GM18511 (cell line): ENCODE results near the gene KDF1.
"Not testable (repeated sequence)": the region's sequence is repeated elsewhere in the genome, so short reads cannot be mapped to it uniquely, and the experiment has no call there.

Source experiments
- ATAC-seq: cut with Tn5 transposase; IDR thresholded peaks from one replicate; pipeline ENCODE4 v1.9.1; 2021; ENCODE audit warnings: mild to moderate bottlenecking, moderate library complexity; ENCODE audit not compliant: unreplicated experiment

KDF1 gene

DNA sequence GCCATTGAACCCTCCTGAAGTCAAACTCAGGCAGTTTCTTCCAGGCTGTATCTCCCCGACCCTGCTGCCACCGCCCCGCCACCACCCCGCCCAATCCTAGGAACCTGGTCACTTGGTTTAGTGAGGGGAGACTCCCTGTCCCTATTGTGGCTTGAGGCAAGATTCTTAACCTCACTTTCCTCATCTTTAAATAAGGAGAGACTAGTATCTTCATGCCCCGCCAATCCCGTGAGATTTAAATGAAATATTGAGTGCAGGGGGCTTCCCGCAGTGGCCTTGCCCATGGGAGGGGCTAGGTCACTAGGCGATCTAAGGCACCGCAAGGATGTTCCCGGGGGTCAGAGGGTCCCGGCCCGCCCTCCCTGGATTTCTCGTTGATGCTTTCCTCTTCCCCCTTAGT lies 998 bp downstream of the KDF1 start:
- ATAC-seq = no peak

DNA sequence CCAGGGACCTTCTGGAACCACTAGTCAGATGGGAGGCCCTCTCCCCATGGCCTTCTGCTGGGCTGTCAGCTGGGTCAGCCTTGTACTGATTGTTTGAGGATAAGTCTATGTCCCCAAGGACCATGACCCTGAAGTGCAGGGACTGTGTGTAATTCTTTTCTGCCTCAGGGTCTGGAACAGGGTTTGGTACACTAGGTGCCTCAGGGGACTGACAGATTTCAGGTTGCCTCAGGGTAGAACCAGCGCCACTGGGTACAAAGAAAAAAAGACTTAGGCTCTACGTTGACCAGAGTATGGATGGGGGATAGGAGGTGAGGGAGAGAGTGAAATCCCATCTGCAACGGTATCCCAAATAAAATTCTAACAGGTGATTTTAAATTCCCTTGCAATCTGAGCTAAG lies 3.0 kb downstream of the KDF1 start:
- ATAC-seq = no peak

DNA sequence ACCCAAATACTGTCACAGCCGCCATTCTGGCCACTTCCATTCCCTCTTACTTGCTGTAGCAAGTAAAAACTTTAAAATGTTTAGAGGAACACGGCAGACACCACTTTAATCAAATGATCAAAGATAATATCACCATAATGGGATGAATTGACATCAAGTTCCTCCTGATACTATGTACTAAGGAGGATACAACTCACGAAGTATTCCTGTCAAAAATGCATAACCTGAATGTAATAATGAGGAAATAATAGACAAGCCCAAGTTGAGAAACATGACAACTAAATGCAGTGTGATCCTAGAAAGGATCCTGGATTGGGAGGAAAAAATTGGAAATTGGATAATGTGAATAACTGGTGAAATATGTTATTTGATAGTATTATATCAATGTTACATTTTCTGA lies 3.9 kb downstream of the KDF1 start:
- ATAC-seq = no peak

DNA sequence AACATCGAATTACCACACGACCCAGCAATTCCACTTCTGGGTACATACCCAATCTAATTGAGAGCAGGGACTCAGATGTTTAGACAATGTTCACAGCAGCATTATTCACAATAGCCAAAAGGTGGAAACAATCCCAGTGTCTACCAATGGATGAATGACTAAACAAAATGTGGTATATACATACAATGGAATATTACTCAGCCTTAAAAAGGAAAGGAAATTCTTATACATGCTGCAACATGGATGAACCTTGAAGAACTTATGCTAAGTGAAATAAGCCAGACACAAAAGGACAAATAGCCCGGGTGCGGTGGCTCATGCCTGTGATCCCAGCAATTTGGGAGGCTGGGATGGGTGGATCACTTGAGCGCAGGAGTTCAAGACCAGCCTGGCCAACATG lies 6.9 kb downstream of the KDF1 start:
- ATAC-seq = no peak

DNA sequence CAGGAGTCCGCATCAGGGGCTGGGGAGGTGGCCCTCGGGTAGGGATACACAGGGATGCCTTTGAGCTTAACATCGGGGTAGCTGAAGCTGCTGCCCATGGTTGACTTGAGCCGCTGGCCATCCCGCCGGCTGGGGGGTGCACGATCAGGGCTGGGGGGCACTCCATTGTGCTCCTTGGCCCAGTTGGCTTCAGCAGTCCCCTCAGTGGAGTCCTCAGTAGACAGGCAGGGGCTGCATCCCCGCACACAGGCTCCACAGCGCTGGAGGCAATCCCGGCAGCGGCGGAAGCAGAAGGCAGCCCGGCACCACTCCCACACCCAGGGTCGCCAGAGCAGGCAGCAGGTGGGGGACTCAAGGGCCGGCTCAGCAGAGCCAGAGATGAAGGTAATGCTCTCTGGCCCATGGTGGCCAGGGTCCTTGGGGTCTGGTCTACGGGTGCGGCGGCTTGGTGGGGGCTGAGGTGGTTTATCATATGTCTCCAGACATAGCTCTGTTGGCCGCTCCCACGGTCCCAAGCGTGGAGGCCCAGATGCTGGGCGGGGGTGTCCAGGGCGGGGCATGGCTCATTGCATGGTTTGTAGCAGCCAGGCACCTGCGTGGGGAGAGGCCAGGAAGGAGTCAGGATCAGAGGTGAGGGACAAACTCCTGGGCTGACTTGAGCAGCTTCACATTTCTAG lies 8.3 kb downstream of the KDF1 start:
- ATAC-seq = no peak

DNA sequence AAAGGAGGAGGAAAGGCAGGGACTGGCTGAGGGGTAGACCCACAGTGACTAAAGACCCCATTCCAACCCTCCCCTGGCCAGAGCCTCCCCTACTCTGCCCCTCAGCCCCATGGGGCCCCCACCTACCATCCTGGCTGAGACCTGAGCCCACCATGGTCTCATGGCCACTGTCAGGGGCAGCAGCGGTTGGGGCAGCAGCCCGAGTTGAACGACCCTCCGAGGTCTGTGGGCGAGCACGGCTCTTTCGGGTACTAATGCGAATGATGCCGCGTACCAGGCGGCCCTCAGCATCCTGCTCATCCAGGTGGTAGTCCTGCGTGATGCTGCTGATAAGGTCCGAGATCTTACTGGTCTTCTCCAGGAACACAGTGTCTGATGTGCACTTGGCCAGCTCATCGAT lies 9.1 kb downstream of the KDF1 start:
- ATAC-seq = no peak

DNA sequence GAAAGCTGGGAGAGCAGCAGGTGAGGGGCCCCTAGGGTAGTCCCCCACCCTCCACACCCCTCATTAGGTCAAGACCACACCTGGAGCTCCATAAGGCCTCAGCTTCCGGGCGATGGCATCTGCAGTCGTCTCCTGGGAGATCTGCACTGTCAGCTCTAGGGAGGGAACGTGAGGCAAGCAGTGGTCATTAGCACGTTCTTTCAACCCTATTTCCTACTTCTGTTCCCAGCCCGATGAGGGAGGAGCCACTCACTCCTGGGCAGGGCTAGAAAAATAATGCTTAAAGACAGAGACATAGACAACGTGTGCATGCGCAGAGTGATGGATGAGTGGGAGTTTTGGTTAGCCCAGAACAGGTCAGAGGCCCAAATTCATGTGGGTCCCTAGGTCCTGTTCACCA lies 9.7 kb downstream of the KDF1 start:
- no peak for ATAC-seq

DNA sequence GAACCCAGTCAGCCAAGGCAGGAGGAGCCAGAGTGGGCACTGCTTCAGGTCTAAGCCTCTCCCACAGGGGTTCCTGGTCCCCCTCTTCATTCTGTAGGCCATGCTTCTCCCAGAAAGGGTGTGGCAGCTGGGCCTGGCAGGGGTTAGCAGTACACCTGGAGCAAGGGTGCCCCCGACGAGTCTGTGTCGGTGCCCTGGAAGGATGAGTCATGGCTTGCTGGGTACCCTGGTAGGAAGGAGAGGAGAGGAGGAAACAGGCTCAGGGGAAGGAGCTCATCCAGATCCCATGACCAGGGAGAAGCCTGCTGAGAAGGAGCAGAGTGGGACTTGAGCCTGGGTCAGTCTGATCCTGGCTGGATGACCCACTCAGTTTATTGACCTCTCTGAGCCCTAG lies 10.3 kb downstream of the KDF1 start:
- no peak for ATAC-seq

DNA sequence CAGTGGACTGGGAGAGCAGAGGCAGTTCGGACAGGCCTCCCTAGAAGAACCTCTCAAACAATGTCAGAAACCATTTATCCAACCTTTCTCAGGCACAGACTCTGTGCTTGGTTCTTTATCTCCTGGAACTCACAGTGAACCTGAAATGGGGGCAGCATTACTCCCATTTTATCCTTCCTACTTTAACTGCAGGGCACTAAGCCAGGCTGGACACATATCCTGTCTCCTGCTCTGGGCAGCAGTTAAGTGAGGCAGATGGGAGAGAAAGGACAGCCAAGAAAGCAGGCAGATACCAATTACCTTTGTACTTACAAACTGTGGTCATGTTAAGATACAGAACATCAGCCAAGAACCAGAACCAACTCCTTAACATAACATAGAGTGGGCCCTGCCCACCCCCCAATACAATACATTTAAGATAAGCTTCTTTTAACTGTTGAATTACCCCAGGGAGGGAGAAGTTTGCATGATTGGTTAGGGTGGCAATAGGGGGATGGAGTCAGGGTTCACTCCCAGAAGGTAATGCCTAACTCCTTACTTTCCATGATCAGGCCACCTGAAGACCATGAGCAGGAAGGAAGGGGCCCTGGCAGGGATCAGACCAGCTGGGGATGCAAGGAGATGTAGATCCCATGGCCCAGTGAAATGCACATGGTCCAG lies 10.9 kb downstream of the KDF1 start:
- ATAC-seq = no peak

DNA sequence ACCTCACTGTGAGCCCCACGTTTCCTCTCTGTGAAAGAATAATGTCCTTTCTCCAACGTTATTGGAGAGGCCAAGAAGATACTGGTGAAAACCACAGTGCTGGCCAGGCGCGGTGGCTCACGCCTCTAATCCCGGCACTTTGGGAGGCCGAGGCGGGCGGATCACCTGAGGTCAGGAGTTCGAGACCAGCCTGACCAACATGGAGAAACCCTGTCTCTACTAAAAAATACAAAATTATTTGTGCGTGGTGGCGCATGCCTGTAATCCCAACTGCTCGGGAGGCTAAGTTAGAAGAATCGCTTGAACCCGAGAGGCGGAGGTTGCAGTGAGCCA lies 11.6 kb downstream of the KDF1 start:
- ATAC-seq = not testable (repeated sequence)

DNA sequence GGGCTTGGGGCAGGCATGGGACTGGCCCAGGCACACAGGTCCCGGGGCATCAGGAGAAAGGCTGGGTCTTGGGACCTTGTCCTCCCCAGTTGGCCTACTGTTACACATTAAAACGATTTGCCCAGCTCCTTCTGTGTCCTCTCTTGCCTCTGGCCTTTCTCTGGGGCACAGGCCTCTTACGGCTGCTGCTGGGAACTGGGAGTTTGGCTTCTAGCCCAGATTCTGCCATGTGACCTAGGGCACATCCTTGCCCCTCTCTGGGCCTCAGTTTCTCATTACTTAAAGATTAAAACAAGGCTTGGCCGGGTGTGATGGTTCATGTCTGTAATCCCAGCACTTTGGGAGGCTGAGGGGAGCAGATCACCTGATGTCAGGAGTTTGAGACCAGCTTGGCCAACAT lies 14.0 kb downstream of the KDF1 start:
- no peak for ATAC-seq

DNA sequence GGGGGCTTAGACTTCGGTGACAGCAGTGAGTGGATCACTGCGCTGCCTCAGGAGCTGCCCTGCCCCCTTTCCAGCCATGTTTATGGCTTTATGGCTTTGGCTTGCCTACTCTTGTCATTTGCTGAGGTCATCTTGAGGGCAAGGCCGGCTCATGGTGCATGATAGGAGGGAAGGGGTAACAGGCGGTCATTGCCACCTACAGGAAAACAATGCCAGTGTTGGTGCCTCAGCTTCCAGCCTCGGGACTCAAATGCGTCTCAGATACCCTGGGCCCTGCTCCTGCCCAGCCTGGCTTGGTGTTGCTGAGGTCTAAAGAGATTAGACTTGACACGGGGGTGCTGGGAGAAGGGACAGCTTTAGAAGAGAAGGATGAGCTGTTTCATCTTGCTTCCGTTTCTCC lies 14.5 kb downstream of the KDF1 start:
- no peak for ATAC-seq

DNA sequence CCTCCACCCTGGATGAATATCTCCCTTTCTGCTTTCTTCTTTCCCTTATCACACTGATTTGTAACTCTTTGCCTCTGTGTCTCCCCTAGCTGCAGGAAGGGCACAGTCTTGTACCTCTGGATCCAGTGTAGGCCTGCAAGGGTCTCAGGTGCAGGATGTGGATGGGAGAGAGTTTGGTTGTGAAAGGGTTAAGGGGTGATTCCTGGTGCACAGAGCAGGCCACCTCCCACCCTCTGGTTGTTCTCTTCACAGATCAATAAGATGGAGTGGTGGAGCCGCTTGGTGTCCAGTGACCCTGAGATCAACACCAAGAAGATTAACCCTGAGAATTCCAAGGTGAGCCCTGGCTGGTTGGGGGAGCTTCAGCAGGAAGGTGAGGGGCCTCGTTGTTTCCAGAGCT lies 15.1 kb downstream of the KDF1 start:
- no peak for ATAC-seq

DNA sequence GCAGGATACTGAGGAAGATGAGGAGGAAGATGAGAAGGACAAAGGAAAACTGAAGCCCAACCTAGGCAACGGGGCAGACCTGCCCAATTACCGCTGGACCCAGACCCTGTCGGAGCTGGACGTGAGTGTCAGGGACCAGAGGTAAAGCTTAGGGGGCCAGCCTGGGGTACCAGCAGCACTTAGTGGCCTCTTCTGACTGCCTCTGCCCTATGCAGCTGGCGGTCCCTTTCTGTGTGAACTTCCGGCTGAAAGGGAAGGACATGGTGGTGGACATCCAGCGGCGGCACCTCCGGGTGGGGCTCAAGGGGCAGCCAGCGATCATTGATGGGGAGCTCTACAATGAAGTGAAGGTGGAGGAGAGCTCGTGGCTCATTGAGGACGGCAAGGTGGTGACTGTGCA lies 17.6 kb downstream of the KDF1 start:
- ATAC-seq = no peak

DNA sequence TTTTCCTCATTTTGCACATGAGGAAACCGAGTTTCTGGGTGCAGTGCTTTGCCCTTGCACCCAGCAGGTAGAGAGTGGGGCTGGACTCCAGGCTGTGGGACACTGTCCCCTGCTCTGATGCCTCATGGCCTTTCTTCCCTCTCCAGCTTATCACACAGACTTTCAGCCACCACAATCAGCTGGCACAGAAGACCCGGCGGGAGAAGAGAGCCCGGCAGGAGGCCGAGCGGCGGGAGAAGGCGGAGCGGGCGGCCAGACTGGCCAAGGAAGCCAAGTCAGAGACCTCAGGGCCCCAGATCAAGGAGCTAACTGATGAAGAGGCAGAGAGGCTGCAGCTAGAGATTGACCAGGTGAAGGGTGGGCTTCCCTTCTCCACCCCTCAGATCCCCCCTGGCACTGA lies 19.0 kb downstream of the KDF1 start:
- no peak for ATAC-seq

DNA sequence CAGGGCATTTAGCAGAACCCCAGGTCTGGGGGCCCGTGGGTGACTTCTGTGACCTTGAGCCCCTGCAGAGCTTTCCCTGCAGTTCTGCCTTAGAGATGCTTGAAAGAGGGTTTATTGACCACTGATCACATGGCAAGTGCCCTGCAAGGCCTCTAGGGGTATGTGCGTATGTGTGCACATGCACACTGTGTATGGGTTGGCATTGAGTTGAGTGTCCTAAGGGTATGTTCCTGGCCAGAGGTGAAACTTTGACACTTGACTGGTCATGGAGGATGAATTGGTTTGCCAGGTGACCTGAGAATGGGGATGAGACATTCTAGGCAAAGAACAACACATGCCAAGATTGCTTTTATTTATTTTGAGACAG lies 21.6 kb downstream of the KDF1 start:
- ATAC-seq = no peak

DNA sequence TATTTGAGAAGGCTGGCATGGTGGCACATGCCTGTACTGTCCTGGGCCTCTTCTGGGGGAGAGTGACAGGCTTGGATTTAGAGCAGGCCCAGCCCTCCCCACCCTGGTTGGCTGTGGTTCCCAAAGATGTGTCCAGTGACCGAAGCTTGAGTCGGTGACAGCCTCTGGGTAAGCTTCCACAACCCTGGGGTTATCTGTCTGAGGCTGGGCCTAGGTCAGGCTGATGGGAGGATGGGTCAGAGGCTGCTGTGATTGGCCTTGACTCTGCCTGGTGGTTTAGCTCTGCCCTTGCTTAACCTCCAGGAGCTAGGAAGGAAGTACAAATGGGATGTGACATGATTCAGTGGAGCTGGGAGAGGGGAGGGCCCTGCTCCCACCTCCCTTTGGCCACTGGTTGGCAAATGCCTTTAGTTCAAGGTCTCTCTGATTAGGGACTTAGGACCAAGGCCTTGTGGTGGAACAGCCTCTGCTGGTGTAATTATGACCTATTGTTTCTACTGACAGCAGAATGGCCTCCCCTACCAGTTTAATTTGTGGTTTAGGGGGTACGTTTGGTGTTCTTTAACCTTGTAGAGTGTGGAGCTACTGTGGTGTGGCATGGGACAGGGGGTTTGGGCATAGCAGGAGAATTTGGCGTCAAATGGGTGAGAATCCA lies 22.1 kb downstream of the KDF1 start:
- no peak for ATAC-seq

DNA sequence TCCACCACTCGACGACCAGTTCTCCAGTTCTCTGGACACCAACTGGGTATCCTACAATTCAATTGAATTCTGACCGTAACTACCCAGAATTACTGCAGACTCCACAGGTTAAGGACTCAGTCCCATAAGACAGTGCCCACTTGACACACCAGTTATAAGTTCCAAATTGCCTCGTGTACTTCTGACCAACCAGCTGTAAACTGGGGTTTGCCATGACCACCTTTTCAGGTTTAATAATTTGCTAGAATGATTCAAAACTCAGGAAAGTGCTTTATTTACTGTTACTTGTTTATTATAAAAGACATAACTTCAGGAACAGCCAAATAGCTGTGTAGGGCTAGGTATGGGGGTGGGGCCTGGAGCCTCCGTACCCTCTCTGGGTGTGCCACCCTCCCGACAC lies 23.4 kb downstream of the KDF1 start:
- no peak for ATAC-seq

DNA sequence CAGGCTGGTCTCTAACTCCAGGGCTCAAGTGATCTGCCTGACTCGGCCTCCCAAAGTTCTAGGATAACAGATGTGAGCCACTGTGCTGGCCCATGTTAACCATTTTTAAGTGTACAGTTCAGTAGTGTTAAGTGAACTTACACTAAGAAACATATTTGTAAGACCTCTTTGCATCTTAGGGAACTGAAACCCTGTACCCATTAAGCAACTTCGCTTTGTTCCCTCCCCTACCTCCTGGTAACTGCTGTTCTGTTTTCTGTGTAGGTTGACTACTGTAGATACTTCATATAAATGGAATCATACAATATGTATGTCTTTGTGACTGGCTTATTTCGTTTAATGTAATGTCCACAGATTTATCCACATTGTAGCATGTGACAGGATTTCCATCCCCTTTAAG lies 27.7 kb downstream of the KDF1 start:
- no peak for ATAC-seq

DNA sequence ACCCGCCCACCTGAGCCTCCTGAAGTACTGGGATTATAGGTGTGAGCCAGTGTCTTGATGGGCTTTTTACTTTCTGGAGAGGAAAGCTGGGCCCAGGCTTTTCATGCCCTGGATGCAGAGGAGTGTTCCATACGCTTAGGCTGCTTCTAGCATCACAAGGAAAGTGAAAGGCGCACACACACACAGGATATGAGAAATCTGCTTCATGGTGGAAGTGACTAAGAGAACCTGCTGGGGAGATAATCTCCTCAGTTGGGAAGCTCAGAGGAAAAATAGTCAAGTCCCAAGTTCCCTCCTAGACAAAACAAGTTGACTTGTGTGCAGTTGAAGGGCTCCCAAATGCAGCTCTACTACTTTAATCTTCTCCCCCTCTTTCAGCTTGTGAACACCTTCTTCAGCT lies 36.6 kb downstream of the KDF1 start:
- no peak for ATAC-seq

DNA sequence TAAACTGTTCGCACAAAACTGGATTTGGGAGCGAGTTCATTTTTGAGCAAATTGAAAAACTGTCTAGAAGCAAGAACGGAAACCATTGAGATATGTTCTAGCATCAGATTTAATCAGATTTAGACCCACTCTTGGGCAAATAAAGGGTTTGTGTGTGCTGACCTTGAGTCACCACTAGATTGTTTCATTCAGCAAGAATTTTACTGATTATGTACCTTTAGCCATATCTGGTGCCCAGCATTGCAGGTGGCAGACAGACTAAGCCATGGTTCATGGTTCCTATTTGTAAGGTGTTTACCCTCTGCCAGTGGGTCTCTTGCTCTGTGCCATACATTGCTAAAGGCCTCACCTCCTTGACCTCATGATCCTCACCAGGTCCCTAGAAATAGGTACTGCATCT lies 37.4 kb downstream of the KDF1 start:
- no peak for ATAC-seq

DNA sequence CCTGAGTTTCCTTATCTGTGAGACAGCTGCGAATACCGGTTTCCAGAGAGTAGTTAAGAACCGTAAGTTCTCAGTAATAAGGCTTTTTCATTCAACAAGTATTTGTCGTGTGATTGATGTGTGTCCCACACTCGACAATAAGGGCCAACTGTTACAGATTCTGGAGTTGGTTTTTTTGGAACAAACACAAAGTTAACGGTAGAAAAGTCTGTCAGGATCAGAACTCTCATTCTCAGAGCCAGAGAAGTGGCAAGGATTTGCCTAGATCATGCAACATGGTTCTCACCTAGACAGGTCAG lies 37.9 kb downstream of the KDF1 start:
- no peak for ATAC-seq
